KMS-11 (cell line): Measurements from ENCODE around the gene HSP90AA1.
A peak's percentile ranks its signal among the peaks of the same experiment; 100 is the strongest.
"Not testable (repeated sequence)": the region's sequence is repeated elsewhere in the genome, so short reads cannot be mapped to it uniquely, and the experiment has no call there.

ENCODE experiments used
- H2AFZ ChIP-seq: fragments of 200-600 bp; sonication (generic); 2 replicates; pipeline ENCODE4 v1.6.1; 2016; ENCODE audit warnings: antibody characterized with exemption, mixed run types, low read depth
- H3K27ac ChIP-seq: fragments of 200-600 bp; sonication (generic); 2 replicates; pipeline ENCODE4 v1.6.1; 2016; ENCODE audit warnings: mild to moderate bottlenecking, mixed run types
- H3K27me3 ChIP-seq: fragments of 200-600 bp; sonication (generic); 2 replicates; pipeline ENCODE4 v1.6.1; 2017; ENCODE audit warnings: mild to moderate bottlenecking, low read depth, mixed run types, moderate library complexity; ENCODE audit not compliant: insufficient read depth
- H3K36me3 ChIP-seq: fragments of 200-600 bp; sonication (generic); 2 replicates; pipeline ENCODE4 v1.6.1; 2017; ENCODE audit warnings: mild to moderate bottlenecking, mixed run types; ENCODE audit not compliant: insufficient read depth
- H3K4me1 ChIP-seq: fragments of 200-600 bp; sonication (generic); 2 replicates; pipeline ENCODE4 v1.6.1; 2016; ENCODE audit warnings: mild to moderate bottlenecking, low read depth, mixed run types; ENCODE audit not compliant: poor library complexity, severe bottlenecking
- H3K4me2 ChIP-seq: fragments of 200-600 bp; sonication (generic); 2 replicates; pipeline ENCODE4 v1.7.0; 2016; ENCODE audit warnings: mild to moderate bottlenecking, mixed run types
- H3K4me3 ChIP-seq: fragments of 200-600 bp; sonication (generic); IDR thresholded peaks from 2 replicates; pipeline ENCODE4 v1.6.1; 2017; ENCODE audit warnings: low read depth, low read length, mixed read lengths; ENCODE audit not compliant: insufficient read depth
- H3K79me2 ChIP-seq: fragments of 200-600 bp; sonication (generic); 2 replicates; pipeline ENCODE4 v1.6.1; 2016; ENCODE audit warnings: low read depth, mixed run types; ENCODE audit not compliant: insufficient read depth
- H3K9ac ChIP-seq: fragments of 200-600 bp; sonication (generic); 2 replicates; pipeline ENCODE4 v1.6.1; 2016; ENCODE audit warnings: mild to moderate bottlenecking, mixed run types
- H4K20me1 ChIP-seq: fragments of 200-600 bp; sonication (generic); 2 replicates; pipeline ENCODE4 v1.6.1; 2016; ENCODE audit warnings: mild to moderate bottlenecking, mixed run types; ENCODE audit not compliant: insufficient read depth
- TF ChIP-seq, protein P1 (sequence below): fragments of 200-600 bp; sonication (generic); conservative IDR thresholded peaks from 2 replicates; pipeline ENCODE4 v1.6.1; 2017; ENCODE audit warnings: low read depth, mild to moderate bottlenecking, antibody characterized with exemption, low read length, moderate library complexity, mixed read lengths

Gene HSP90AA1

DNA sequence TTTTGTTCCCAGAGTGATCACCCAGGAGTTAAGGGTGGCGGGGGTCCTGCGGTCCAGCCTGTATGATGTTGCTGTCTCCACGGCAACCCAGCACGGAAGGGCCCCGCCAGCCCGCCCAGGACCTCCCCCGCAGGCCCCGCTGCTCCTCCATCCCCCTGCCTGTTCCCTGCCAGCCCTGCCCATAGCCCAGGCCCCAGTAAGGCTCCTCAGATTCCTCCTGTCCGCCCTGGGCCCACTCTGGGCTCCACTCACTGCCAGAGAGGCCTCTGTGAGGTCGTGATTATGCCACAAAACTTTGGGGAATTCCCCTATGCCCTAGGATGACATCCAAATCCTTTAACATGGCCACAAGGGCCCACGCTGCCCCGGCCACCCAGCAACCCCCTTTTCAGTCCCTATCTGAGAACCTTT, 20.8 kb downstream of the HSP90AA1 start:
- TF ChIP-seq, protein P1, sequence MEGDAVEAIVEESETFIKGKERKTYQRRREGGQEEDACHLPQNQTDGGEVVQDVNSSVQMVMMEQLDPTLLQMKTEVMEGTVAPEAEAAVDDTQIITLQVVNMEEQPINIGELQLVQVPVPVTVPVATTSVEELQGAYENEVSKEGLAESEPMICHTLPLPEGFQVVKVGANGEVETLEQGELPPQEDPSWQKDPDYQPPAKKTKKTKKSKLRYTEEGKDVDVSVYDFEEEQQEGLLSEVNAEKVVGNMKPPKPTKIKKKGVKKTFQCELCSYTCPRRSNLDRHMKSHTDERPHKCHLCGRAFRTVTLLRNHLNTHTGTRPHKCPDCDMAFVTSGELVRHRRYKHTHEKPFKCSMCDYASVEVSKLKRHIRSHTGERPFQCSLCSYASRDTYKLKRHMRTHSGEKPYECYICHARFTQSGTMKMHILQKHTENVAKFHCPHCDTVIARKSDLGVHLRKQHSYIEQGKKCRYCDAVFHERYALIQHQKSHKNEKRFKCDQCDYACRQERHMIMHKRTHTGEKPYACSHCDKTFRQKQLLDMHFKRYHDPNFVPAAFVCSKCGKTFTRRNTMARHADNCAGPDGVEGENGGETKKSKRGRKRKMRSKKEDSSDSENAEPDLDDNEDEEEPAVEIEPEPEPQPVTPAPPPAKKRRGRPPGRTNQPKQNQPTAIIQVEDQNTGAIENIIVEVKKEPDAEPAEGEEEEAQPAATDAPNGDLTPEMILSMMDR, result no peak
- H3K27ac ChIP-seq, result no peak overlapping the region
- H3K36me3 ChIP-seq, result no peaks in the 10 kb centered on the region
- peaks cover 5% of the 10 kb centered on the region for H3K4me1 ChIP-seq
- H3K4me2 ChIP-seq, result no peak overlapping the region
- no peaks in the 10 kb centered on the region for H3K27me3 ChIP-seq
- no peak overlapping the region for H3K4me3 ChIP-seq
- no peak overlapping the region for H2AFZ ChIP-seq
- H4K20me1 ChIP-seq, result no peaks in the 10 kb centered on the region
- H3K79me2 ChIP-seq, result no peaks in the 10 kb centered on the region
- H3K9ac ChIP-seq, result no peak overlapping the region

DNA sequence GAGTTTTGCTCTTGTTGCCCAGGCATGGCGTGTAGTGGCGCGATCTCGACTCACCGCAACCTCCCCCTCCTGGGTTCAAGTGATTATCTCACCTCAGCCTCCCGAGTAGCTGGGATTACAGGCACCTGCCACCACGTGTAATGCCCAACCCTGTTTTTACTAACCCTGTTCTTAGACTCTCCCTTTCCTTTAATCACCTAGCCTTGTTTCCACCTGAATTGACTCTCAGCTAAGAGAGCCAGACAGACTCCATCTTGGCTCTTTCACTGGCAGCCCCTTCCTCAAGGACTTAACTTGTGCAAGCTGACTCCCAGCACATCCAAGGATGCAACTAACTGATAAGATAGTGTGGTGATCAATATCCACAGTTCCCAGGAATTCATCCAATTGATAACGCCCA, 22.3 kb downstream of the HSP90AA1 start:
- not testable (repeated sequence) for H2AFZ ChIP-seq, H4K20me1 ChIP-seq, H3K4me2 ChIP-seq, H3K4me3 ChIP-seq, H3K79me2 ChIP-seq, H3K27ac ChIP-seq, H3K4me1 ChIP-seq, H3K36me3 ChIP-seq, H3K9ac ChIP-seq, H3K27me3 ChIP-seq

DNA sequence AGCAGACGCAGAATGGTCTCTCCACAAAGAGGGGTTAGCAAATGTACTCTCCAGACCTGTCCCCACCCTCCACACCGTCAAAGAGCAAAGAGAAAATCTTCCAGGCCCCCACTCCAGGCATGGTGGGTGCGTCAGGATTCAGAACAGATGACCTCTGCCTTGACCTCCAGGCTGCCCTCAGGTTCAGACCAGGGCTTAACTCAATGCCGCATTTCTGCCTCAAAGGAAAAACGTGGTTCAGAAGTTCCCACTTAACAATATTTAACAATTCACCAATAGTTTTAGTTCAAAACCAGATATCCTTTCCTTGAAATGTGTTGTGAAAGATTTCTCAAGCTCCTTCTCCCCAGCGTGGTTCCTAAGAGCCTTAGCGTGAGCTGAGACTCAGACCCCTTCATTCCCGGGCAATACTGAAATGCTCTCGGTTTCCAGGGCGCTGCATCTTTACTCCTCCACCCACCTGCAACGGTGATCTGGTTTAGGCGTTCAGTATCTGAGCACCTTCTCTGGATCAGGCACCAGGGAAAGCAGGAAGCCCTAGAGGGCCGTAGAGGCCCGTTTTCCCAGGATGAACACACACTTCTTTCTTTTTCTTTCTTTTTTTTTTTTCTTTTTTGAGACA, 22.9 kb downstream of the HSP90AA1 start:
- Histone ChIP-seq H3K4me1 (peaks cover 5% of the 10 kb centered on the region), H3K27ac (no peak overlapping the region), H2AFZ (no peak overlapping the region), H3K27me3 (no peaks in the 10 kb centered on the region), H3K9ac (no peak overlapping the region), H3K4me2 (no peak overlapping the region), H4K20me1 (no peaks in the 10 kb centered on the region), H3K4me3 (no peak overlapping the region), H3K79me2 (no peaks in the 10 kb centered on the region), H3K36me3 (no peaks in the 10 kb centered on the region)
- TF ChIP-seq, protein P1, result no peak

DNA sequence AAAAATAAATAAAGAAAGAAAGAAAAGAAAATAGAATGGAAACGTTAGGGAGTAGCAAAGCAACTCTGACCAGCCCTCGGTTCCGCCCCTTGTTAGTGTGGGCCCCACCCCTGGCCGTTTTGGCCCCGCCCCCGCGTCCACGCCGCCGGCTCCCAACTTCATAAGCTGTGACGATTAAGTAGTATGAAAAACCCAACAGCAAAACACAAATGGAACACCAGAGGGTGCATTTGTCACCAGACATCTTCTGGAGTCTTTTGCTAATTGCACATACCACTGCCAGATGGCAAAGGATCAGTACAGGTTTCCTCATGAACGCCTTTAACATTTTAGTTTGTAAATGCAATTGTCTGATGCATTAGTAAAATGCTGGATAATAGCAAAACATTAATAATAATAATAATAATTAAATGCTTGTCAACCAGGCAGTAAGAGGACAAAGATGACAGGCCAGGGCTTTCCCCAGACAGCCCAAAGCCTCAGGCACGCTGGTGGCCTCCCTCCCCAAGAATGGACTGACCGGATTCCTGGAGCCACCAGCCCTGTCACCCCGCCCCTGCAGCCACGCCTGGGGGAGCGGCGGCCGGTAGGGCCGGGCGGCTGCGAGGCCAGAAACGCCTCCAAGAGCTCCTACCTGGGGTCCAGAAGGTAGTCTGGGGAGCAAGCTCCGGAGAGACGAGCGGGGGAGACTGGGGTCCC, 23.6 kb downstream of the HSP90AA1 start:
- H3K79me2 ChIP-seq, result no peaks in the 10 kb centered on the region
- no peak overlapping the region for H3K4me3 ChIP-seq
- H3K4me1 ChIP-seq, result peaks cover 5% of the 10 kb centered on the region
- H3K36me3 ChIP-seq, result no peaks in the 10 kb centered on the region
- no peaks in the 10 kb centered on the region for H4K20me1 ChIP-seq
- no peak overlapping the region for H2AFZ ChIP-seq
- no peaks in the 10 kb centered on the region for H3K27me3 ChIP-seq
- H3K9ac ChIP-seq, result no peak overlapping the region
- no peak overlapping the region for H3K4me2 ChIP-seq
- TF ChIP-seq, protein P1, result peak; percentile 41; the same call in 1 of the 2 replicates
- H3K27ac ChIP-seq, result no peak overlapping the region

DNA sequence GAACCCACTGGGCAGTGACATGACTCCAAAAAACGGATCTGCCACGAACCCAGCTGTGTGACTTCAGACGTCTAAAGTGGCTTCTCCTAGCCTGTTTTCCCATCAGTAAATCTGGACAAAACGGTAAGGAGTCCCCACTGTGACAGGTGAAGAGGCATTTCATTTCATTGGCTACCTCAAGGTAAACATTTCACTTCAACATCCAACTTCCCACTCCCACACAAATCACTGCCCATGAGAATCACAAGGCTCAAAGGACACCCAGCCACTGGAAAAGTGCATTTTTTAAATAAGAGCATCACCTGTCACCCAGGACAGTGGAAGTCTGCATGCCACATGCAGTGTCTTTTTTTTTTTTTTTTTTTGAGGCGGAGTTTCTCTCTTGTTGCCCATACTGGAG, 27.9 kb downstream of the HSP90AA1 start:
- no peak overlapping the region for H3K4me3 ChIP-seq
- H3K36me3 ChIP-seq, result no peaks in the 10 kb centered on the region
- H4K20me1 ChIP-seq, result no peaks in the 10 kb centered on the region
- no peaks in the 10 kb centered on the region for H3K27me3 ChIP-seq
- no peak overlapping the region for H3K4me2 ChIP-seq
- peaks cover 5% of the 10 kb centered on the region for H3K4me1 ChIP-seq
- H3K9ac ChIP-seq, result no peak overlapping the region
- no peak overlapping the region for H2AFZ ChIP-seq
- no peaks in the 10 kb centered on the region for H3K79me2 ChIP-seq
- no peak overlapping the region for H3K27ac ChIP-seq
- TF ChIP-seq, protein P1, result no peak
